Activated CD8-positive, alpha-beta T cell treated with anti-CD3 and anti-CD28 coated beads for 36 hours (primary cell): Measurements from ENCODE around the gene MPPED2. TPM values are rescaled to one million over a fixed set of nuclear protein-coding genes. Genes with fewer than 3 reads are reported as not detected.
"Not testable (repeated sequence)": the region's sequence is repeated elsewhere in the genome, so short reads cannot be mapped to it uniquely, and the experiment has no call there.

Experiments
- ATAC-seq: fragments of 200-7000 bp; cut with Tn5 transposase; one replicate; pipeline ENCODE4 v1.10.0; 2021; ENCODE audit warnings: mild to moderate bottlenecking, moderate library complexity
- CTCF ChIA-PET: fragments of 350-600 bp; sonication (Branson Sonifier 250); formaldehyde crosslinking; loops from one replicate; lab custom pipeline; 2021; ENCODE audit warnings: antibody characterized with exemption; lab: Charles Lee
- POLR2A ChIA-PET: fragments of 350-600 bp; sonication (Branson Sonifier 250); formaldehyde crosslinking; loops from one replicate; lab custom pipeline; 2021; ENCODE audit warnings: antibody characterized with exemption; lab: Charles Lee
- DNase-seq: peaks from one replicate; pipeline ENCODE4 v3.0.0-alpha.2; 2020
- H3K27ac Mint-ChIP-seq: one replicate; pipeline ENCODE4 v1.8.0; 2021; ENCODE audit warnings: mild to moderate bottlenecking, mixed read lengths
- H3K27me3 Mint-ChIP-seq: one replicate; pipeline ENCODE4 v1.8.0; 2021; ENCODE audit warnings: mixed read lengths
- H3K36me3 Mint-ChIP-seq: one replicate; pipeline ENCODE4 v1.8.0; 2021; ENCODE audit warnings: low read depth, mixed read lengths
- H3K4me1 Mint-ChIP-seq: one replicate; pipeline ENCODE4 v1.8.0; 2021; ENCODE audit warnings: low read depth, mixed read lengths
- H3K4me3 Mint-ChIP-seq: one replicate; pipeline ENCODE4 v1.8.0; 2021; ENCODE audit warnings: mild to moderate bottlenecking, moderate library complexity, mixed read lengths
- H3K9me3 Mint-ChIP-seq: one replicate; pipeline ENCODE4 v1.8.0; 2021; ENCODE audit warnings: mixed read lengths
- CTCF ChIP-seq: fragments of 200-600 bp; IDR thresholded peaks from one replicate; pipeline ENCODE4 v1.8.0; 2022; ENCODE audit warnings: antibody characterized with exemption, mild to moderate bottlenecking
- intact Hi-C: fragments of 100-400 bp; cut with micrococcal nuclease; formaldehyde crosslinking; loops from one replicate; pipeline ENCODE4 v1.10.0; 2022
- total RNA-seq, 2 experiments: library from RNA; stranded (reverse); gene quantifications; one replicate each; pipeline ENCODE4 v1.2.3, GENCODE V29; 2021

The MPPED2 gene
- total RNA-seq, 2 experiments from 2014 or later = 0.63 TPM; not detected in 1

- CTCF ChIA-PET = no interaction called here
- Mint-ChIP-seq H3K36me3 (no peaks in the 10 kb centered on the region), H3K27me3 (peaks cover 3% of the 10 kb centered on the region), H3K27ac (no peak overlapping the region), H3K4me3 (no peak overlapping the region), H3K9me3 (no peaks in the 10 kb centered on the region), H3K4me1 (no peaks in the 10 kb centered on the region)
- POLR2A ChIA-PET = no interaction called here
- ATAC-seq (no peak), DNase-seq (no peak)
- intact Hi-C loops = loop anchor here (10.0 kb wide), 1 partner anchor 46 kb away; no protein-coding TSS in a partner anchor
- TF ChIP-seq CTCF = no peak
Measured at GRCh38 chr11:30560206-30561106, 25.7 kb downstream of the MPPED2 start.

GRCh38 chr11:30559004-30559403 lies 27.1 kb downstream of the MPPED2 start:
- Mint-ChIP-seq H3K27me3 (peaks cover 3% of the 10 kb centered on the region), H3K4me1 (no peaks in the 10 kb centered on the region), H3K4me3 (no peak overlapping the region), H3K36me3 (no peaks in the 10 kb centered on the region), H3K27ac (no peak overlapping the region), H3K9me3 (no peaks in the 10 kb centered on the region)
- TF ChIP-seq CTCF = no peak
- ChIA-PET POLR2A (no interaction called here), CTCF (no interaction called here)
- DNase-seq (no peak), ATAC-seq (no peak)
- intact Hi-C loops = no loop called here

GRCh38 chr11:30554587-30554986 lies 31.6 kb downstream of the MPPED2 start:
- DNase-seq, H3K9me3 Mint-ChIP-seq, CTCF ChIA-PET, H3K27me3 Mint-ChIP-seq, H3K4me3 Mint-ChIP-seq, H3K4me1 Mint-ChIP-seq, intact Hi-C loops, H3K36me3 Mint-ChIP-seq, POLR2A ChIA-PET, ATAC-seq, H3K27ac Mint-ChIP-seq: not testable (repeated sequence)

- ChIA-PET POLR2A (no interaction called here), CTCF (no interaction called here)
- H3K27ac Mint-ChIP-seq = no peak overlapping the region
- H3K4me3 Mint-ChIP-seq = no peak overlapping the region
- H3K9me3 Mint-ChIP-seq = no peaks in the 10 kb centered on the region
- no peak for TF ChIP-seq CTCF
- no peaks in the 10 kb centered on the region for H3K36me3 Mint-ChIP-seq
- peaks cover 1% of the 10 kb centered on the region for H3K27me3 Mint-ChIP-seq
- intact Hi-C loops = no loop called here
- H3K4me1 Mint-ChIP-seq = no peaks in the 10 kb centered on the region
- ATAC-seq = no peak
- DNase-seq = no peak
Measured at GRCh38 chr11:30553521-30554110, 32.5 kb downstream of the MPPED2 start.

- ATAC-seq (no peak), DNase-seq (no peak)
- no peak for TF ChIP-seq CTCF
- Mint-ChIP-seq H3K27ac (no peak overlapping the region), H3K4me3 (no peak overlapping the region), H3K9me3 (no peaks in the 10 kb centered on the region), H3K27me3 (peaks cover 1% of the 10 kb centered on the region), H3K36me3 (no peaks in the 10 kb centered on the region), H3K4me1 (no peaks in the 10 kb centered on the region)
- intact Hi-C loops = no loop called here
- ChIA-PET POLR2A (no interaction called here), CTCF (no interaction called here)
Measured at GRCh38 chr11:30552839-30553238, 33.3 kb downstream of the MPPED2 start.
